Neural cell (in vitro differentiated cells): Measurements from ENCODE around the gene GALNT2.

Experiments
- EP300 ChIP-seq: fragments of 450-650 bp; conservative IDR thresholded peaks from 2 replicates; pipeline ENCODE4 v1.6.1; 2014; ENCODE audit warnings: antibody characterized with exemption, mild to moderate bottlenecking, moderate library complexity; ENCODE audit not compliant: poor library complexity, severe bottlenecking
- EZH2 ChIP-seq: fragments of 200-600, 300-800 bp; shearing (Covaris generic), sonication (generic); IDR thresholded peaks from 2 replicates; pipeline ENCODE4 v1.6.1; 2014; ENCODE audit warnings: antibody characterized with exemption, low read length, borderline replicate concordance, mild to moderate bottlenecking; ENCODE audit not compliant: insufficient read depth, poor library complexity, severe bottlenecking
- MXI1 ChIP-seq: fragments of 450-650 bp; conservative IDR thresholded peaks from 2 replicates; pipeline ENCODE4 v1.6.1; 2014; ENCODE audit warnings: antibody characterized with exemption, mild to moderate bottlenecking; ENCODE audit not compliant: poor library complexity, severe bottlenecking
- RAD21 ChIP-seq: fragments of 450-650 bp; conservative IDR thresholded peaks from 2 replicates; pipeline ENCODE4 v1.6.1; 2014; ENCODE audit warnings: antibody characterized with exemption, mild to moderate bottlenecking, moderate library complexity
- REST ChIP-seq: IDR thresholded peaks from 2 replicates; pipeline ENCODE4 v1.6.1; 2012; ENCODE audit warnings: borderline replicate concordance

- TF ChIP-seq MXI1 (no peak), EZH2 (no peak), RAD21 (peak; percentile 74), REST (no peak), EP300 (no peak)
Measured at GRCh38 chr1:230268371-230269170, 201.5 kb downstream of the GALNT2 start.
